Erythroblast (primary cell): Measurements from ENCODE around the gene CCDC47.
"Not testable (repeated sequence)": the region's sequence is repeated elsewhere in the genome, so short reads cannot be mapped to it uniquely, and the experiment has no call there.

Experiments used
- DNase-seq, 2 experiments: peaks; one replicate each; lab custom pipeline; 2025; lab: John Stamatoyannopoulos, UW
- GATA1 ChIP-seq: IDR thresholded peaks from 2 replicates; pipeline ENCODE4 v1.6.1; 2011; ENCODE audit warnings: low read depth, mild to moderate bottlenecking, control low read depth, low read length, moderate library complexity
- POLR2A ChIP-seq: IDR thresholded peaks from 2 replicates; pipeline ENCODE4 v1.6.1; 2011; ENCODE audit warnings: mild to moderate bottlenecking, low read length

The CCDC47 gene

GRCh38 chr17:63800783-63801182, 27.4 kb upstream of the CCDC47 start:
- no peak for DNase-seq
- TF ChIP-seq GATA1 (no peak), POLR2A (no peak)

- TF ChIP-seq POLR2A (no peak), GATA1 (no peak)
- no peak for DNase-seq
Measured at GRCh38 chr17:63798572-63799106, 25.2 kb upstream of the CCDC47 start.

GRCh38 chr17:63796375-63796774, 23.0 kb upstream of the CCDC47 start:
- not testable (repeated sequence) for DNase-seq

- TF ChIP-seq GATA1 (no peak), POLR2A (no peak)
- no peak for DNase-seq
Measured at GRCh38 chr17:63792055-63792729, 18.8 kb upstream of the CCDC47 start.

- DNase-seq, result peak in 1 of 2 experiments; percentile 24
- TF ChIP-seq POLR2A (no peak), GATA1 (no peak)
Measured at GRCh38 chr17:63790057-63790456, 16.7 kb upstream of the CCDC47 start.

GRCh38 chr17:63786971-63787711, 13.7 kb upstream of the CCDC47 start:
- no peak for DNase-seq
- TF ChIP-seq POLR2A (no peak), GATA1 (no peak)

- no peak for TF ChIP-seq GATA1
- no peak for TF ChIP-seq POLR2A
- no peak for DNase-seq
Measured at GRCh38 chr17:63786117-63786516, 12.7 kb upstream of the CCDC47 start.

GRCh38 chr17:63785556-63785955, 12.2 kb upstream of the CCDC47 start:
- no peak for DNase-seq
- TF ChIP-seq GATA1, result no peak
- no peak for TF ChIP-seq POLR2A

- TF ChIP-seq GATA1, result no peak
- no peak for TF ChIP-seq POLR2A
- no peak for DNase-seq
Measured at GRCh38 chr17:63783522-63783921, 10.1 kb upstream of the CCDC47 start.

GRCh38 chr17:63780928-63781327, 7.5 kb upstream of the CCDC47 start:
- TF ChIP-seq GATA1 (no peak), POLR2A (no peak)
- no peak for DNase-seq

- TF ChIP-seq GATA1 (no peak), POLR2A (no peak)
- DNase-seq, result no peak
Measured at GRCh38 chr17:63780507-63780906, 7.1 kb upstream of the CCDC47 start.

- DNase-seq, result peak in 1 of 2 experiments; percentile 52
- TF ChIP-seq GATA1 (no peak), POLR2A (peak; percentile 29)
Measured at GRCh38 chr17:63775420-63775819, 2.0 kb upstream of the CCDC47 start.

- TF ChIP-seq GATA1, result no peak
- no peak for TF ChIP-seq POLR2A
- DNase-seq, result peak; percentile 53 to 67
Measured at GRCh38 chr17:63774969-63775265, 1.5 kb upstream of the CCDC47 start.

- DNase-seq, result peak in 1 of 2 experiments; percentile 97
- no peak for TF ChIP-seq POLR2A
- no peak for TF ChIP-seq GATA1
Measured at GRCh38 chr17:63774141-63774968, 958 bp upstream of the CCDC47 start, which contains the start of gene DDX42. Gene DDX42, plus strand, starts transcription at chr17:63774170. Its CDS starts 12,880 bp downstream, at chr17:63787050.
